ENCODE measurements around the gene PPP1CA. TPM values are rescaled to one million over a fixed set of nuclear protein-coding genes. Genes with fewer than 3 reads are reported as not detected.
A peak's percentile ranks its signal among the peaks of the same experiment; 100 is the strongest.

The PPP1CA gene
- total RNA-seq, 1 donor from 2014 or later: 137 TPM

DNA sequence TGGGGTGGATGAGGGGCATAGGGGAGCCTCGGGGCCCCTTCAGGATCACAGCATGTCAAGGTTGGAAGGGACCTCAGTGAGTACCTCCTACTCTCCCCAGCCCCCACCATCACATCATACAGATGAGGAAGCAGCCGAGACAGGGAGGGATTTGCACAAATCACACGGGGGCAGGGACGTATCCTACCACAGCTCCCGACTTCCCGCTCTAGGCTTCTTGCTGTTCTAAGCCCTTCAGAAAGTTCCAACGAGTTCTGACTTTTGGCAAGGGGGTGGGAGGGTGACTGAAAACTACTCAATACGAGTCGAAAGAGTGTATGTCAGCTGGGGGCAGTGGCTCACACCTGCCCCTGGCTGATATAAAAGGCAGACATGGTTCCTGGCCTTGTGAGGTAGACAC lies 14.6 kb downstream of the PPP1CA start:
- H3K36me3 Mint-ChIP-seq: no peaks in the 10 kb centered on the region
- H3K27me3 Mint-ChIP-seq: peaks cover 30% of the 10 kb centered on the region

GRCh38 chr11:67384851-67385366 lies 16.7 kb downstream of the PPP1CA start:
- H3K4me3 Mint-ChIP-seq: no peak overlapping the region
- no peaks in the 10 kb centered on the region for H3K36me3 Mint-ChIP-seq
- TF ChIP-seq CTCF (conservative IDR thresholded peaks at IDR 0.05): no peak
- H3K9me3 Mint-ChIP-seq: no peaks in the 10 kb centered on the region
- DNase-seq (ENCODE audit: extremely low spot score, unreplicated experiment): no peak
- peaks cover 36% of the 10 kb centered on the region for H3K27me3 Mint-ChIP-seq
- H3K27ac Mint-ChIP-seq: no peak overlapping the region
- peaks cover 14% of the 10 kb centered on the region for H3K4me1 Mint-ChIP-seq (ENCODE audit: unreplicated experiment)

More for the DNA sequence above, 14.6 kb downstream of the PPP1CA start:
- Mint-ChIP-seq H3K27ac (no peak overlapping the region), H3K9me3 (no peaks in the 10 kb centered on the region), H3K4me1 (ENCODE audit: unreplicated experiment) (peaks cover 14% of the 10 kb centered on the region), H3K4me3 (no peak overlapping the region)
- no peak for TF ChIP-seq CTCF (conservative IDR thresholded peaks at IDR 0.05)
- DNase-seq (ENCODE audit: extremely low spot score, unreplicated experiment): no peak

DNA sequence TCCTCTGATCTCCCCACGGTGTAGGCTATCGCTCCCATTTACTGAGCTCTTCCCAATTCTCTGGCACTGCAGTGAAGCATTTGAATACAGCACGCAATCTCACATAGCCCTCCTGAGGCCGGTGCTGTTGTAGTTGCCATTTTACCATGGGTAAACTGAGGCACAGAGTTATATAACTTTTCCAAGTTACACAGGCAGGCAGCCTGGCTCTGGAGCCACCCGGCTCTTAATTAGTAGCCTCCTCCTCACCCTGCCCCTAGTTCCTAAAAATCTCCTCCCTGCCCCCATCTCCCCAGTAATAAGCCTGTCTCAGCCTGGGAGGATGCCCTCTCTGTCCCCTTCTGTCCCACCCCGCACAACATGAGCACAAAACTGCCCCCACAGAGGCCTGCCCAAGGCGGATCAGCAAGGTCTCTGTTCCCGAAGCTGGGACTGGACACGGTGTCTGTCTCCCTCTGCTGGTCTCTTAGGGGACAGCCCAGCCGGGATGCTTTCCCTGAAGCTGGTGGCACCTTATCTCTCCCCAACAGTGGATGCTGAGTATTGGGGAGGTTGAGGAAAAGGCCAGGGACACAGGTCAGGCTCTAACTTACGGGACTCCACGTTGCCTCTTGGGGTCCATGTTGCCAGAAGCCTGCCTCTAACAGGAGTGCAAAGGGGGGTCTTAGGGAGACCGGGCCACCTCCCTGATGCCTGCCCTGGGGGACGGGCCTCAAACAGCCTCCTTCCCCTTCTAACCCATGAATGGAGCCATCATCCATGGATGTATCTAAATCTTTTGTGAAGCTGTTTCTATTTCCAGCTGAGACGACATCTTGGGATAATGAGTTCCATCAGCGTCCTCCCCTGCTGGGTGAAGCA lies 19.2 kb downstream of the PPP1CA start:
- peak; percentile 86 for DNase-seq (ENCODE audit: extremely low spot score, unreplicated experiment)
- peaks cover 9% of the 10 kb centered on the region for H3K4me1 Mint-ChIP-seq (ENCODE audit: unreplicated experiment)
- no peaks in the 10 kb centered on the region for H3K36me3 Mint-ChIP-seq
- peak; percentile 97 for TF ChIP-seq CTCF (conservative IDR thresholded peaks at IDR 0.05)
- no peaks in the 10 kb centered on the region for H3K9me3 Mint-ChIP-seq
- peaks cover 35% of the 10 kb centered on the region for H3K27me3 Mint-ChIP-seq
- H3K27ac Mint-ChIP-seq: peak overlapping the region; percentile 48
- no peak overlapping the region for H3K4me3 Mint-ChIP-seq

DNA sequence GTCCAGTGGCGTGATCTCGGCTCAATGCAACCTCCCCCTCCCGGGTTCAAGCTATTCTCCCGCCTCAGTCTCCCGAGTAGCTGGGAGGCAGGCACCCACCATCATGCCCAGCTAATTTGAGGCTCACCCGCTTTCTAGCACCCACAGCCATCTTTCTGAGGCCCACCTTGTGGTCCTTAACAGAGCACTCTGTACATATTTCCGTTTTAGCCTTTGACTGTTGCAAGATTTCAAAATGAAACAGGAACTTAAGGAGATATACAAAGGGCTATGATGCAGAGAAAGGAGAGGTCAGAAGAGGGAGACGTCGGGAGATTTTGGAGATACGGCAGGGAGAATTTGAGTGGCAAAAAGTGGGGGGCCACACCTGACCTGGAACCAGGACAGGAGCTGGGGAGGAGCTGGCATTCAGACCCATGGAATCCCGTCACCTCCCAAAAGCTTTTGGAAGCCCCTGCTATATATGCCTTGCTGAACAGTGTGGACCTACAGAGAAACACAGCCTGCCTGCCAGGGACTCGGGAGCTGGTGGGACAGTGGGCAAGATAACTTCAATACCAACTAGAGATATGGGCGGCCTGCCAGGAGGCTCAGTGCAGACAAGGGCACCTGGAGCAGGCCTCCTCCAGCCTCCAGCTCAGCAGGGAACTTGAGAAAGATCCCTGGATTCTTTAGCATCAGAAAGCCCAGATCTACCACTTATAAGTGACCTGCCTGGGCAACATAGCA lies 20.2 kb downstream of the PPP1CA start:
- H3K27me3 Mint-ChIP-seq: peaks cover 32% of the 10 kb centered on the region
- H3K4me3 Mint-ChIP-seq: no peak overlapping the region
- no peaks in the 10 kb centered on the region for H3K9me3 Mint-ChIP-seq
- DNase-seq (ENCODE audit: extremely low spot score, unreplicated experiment): no peak
- H3K27ac Mint-ChIP-seq: no peak overlapping the region
- peaks cover 12% of the 10 kb centered on the region for H3K4me1 Mint-ChIP-seq (ENCODE audit: unreplicated experiment)
- H3K36me3 Mint-ChIP-seq: no peaks in the 10 kb centered on the region
- TF ChIP-seq CTCF (conservative IDR thresholded peaks at IDR 0.05): no peak

GRCh38 chr11:67379061-67380058 lies 22.3 kb downstream of the PPP1CA start:
- peaks cover 18% of the 10 kb centered on the region for H3K4me1 Mint-ChIP-seq (ENCODE audit: unreplicated experiment)
- H3K9me3 Mint-ChIP-seq: no peaks in the 10 kb centered on the region
- no peak for TF ChIP-seq CTCF (conservative IDR thresholded peaks at IDR 0.05)
- no peaks in the 10 kb centered on the region for H3K36me3 Mint-ChIP-seq
- H3K4me3 Mint-ChIP-seq: no peak overlapping the region
- no peak overlapping the region for H3K27ac Mint-ChIP-seq
- peaks cover 30% of the 10 kb centered on the region for H3K27me3 Mint-ChIP-seq
- no peak for DNase-seq (ENCODE audit: extremely low spot score, unreplicated experiment)
